Epithelial cell of esophagus (primary cell): Measurements from ENCODE around the gene EHBP1L1.

ENCODE experiments used
- DNase-seq: peaks from one replicate; pipeline ENCODE4 v3.0.0; 2010; ENCODE audit warnings: low read depth
- H3K4me3 ChIP-seq: 2 replicates; pipeline ENCODE4 v1.5.1; 2011; ENCODE audit warnings: mild to moderate bottlenecking, low read length, control low read depth
- TF ChIP-seq, protein P1 (sequence below): IDR thresholded peaks from 2 replicates; pipeline ENCODE4 v1.5.1; 2011; ENCODE audit warnings: low read depth, mild to moderate bottlenecking, low read length, control low read depth, inconsistent platforms; ENCODE audit not compliant: insufficient read depth; ENCODE audit errors: missing control alignments

The EHBP1L1 gene

DNA sequence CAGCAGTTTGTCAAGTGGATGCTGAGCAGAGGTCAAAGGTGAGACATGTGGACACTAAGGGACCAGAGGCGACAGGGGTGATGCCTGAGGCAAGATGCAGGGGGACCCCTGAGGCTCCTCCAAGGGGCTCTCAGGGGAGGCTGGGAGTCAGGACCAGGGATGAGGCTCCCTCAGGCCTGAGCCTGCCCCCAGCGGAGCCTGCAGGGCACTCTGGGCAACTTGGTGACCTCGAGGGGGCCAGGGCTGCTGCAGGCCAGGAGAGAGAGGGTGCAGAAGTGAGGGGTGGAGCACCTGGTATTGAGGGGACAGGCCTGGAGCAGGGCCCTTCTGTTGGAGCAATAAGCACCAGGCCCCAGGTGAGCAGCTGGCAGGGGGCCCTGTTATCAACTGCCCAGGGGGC, 6.1 kb downstream of the EHBP1L1 start:
- TF ChIP-seq, protein P1, sequence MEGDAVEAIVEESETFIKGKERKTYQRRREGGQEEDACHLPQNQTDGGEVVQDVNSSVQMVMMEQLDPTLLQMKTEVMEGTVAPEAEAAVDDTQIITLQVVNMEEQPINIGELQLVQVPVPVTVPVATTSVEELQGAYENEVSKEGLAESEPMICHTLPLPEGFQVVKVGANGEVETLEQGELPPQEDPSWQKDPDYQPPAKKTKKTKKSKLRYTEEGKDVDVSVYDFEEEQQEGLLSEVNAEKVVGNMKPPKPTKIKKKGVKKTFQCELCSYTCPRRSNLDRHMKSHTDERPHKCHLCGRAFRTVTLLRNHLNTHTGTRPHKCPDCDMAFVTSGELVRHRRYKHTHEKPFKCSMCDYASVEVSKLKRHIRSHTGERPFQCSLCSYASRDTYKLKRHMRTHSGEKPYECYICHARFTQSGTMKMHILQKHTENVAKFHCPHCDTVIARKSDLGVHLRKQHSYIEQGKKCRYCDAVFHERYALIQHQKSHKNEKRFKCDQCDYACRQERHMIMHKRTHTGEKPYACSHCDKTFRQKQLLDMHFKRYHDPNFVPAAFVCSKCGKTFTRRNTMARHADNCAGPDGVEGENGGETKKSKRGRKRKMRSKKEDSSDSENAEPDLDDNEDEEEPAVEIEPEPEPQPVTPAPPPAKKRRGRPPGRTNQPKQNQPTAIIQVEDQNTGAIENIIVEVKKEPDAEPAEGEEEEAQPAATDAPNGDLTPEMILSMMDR: no peak
- DNase-seq: no peak
- H3K4me3 ChIP-seq: no peak overlapping the region

GRCh38 chr11:65583589-65583988, 7.7 kb downstream of the EHBP1L1 start:
- no peak for DNase-seq
- H3K4me3 ChIP-seq: no peak overlapping the region
- TF ChIP-seq, protein P1: no peak

- H3K4me3 ChIP-seq: no peak overlapping the region
- TF ChIP-seq, protein P1: no peak
- no peak for DNase-seq
These were observed 8.3 kb downstream of the EHBP1L1 start for GRCh38 chr11:65584106-65584505.

DNA sequence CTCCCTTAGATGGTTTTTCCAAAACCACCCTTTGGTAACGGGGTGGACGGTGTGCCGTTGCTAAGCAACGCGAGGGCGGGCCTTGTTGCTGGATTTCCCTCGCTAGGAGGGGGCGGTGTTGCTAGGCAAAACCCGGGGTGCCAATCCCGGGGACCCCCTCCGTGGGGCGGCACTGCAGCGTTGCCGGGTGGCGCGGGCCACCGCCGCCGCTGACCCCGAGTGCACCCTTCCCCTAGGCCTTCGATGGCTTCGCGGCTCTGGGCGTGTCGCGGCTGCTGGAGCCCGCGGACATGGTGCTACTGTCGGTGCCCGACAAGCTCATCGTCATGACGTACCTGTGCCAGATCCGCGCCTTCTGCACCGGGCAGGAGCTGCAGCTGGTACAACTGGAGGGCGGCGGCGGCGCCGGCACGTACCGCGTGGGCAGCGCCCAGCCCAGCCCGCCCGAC, 8.9 kb downstream of the EHBP1L1 start:
- no peak overlapping the region for H3K4me3 ChIP-seq
- TF ChIP-seq, protein P1: no peak
- DNase-seq: no peak

GRCh38 chr11:65585396-65586246, 9.8 kb downstream of the EHBP1L1 start:
- TF ChIP-seq, protein P1: no peak
- H3K4me3 ChIP-seq: no peak overlapping the region
- DNase-seq: no peak

GRCh38 chr11:65586247-65586630, 10.4 kb downstream of the EHBP1L1 start:
- TF ChIP-seq, protein P1: no peak
- no peak overlapping the region for H3K4me3 ChIP-seq
- no peak for DNase-seq

GRCh38 chr11:65586676-65587075, 10.8 kb downstream of the EHBP1L1 start:
- H3K4me3 ChIP-seq: no peak overlapping the region
- no peak for DNase-seq
- TF ChIP-seq, protein P1: no peak
